CD8-positive, alpha-beta memory T cell (primary cell): ENCODE measurements around the gene ERV3-1. TPM values are rescaled to one million over a fixed set of nuclear protein-coding genes. Genes with fewer than 3 reads are reported as not detected.
"Not testable (repeated sequence)": the region's sequence is repeated elsewhere in the genome, so short reads cannot be mapped to it uniquely, and the experiment has no call there.

Source experiments
- CTCF ChIA-PET: fragments of 350-600 bp; sonication (Branson Sonifier 250); formaldehyde crosslinking; loops from one replicate; lab custom pipeline; 2021; ENCODE audit warnings: antibody characterized with exemption; lab: Charles Lee
- POLR2A ChIA-PET: fragments of 350-600 bp; sonication (Branson Sonifier 250); formaldehyde crosslinking; loops from one replicate; lab custom pipeline; 2021; ENCODE audit warnings: antibody characterized with exemption; lab: Charles Lee
- DNase-seq, 5 donors: peaks; one replicate each; pipeline versions ENCODE4 v3.0.0 to v3.0.0-alpha.2; 2020 to 2022; ENCODE audit warnings: mixed read lengths in 1 of 5
- H3K27ac ChIP-seq: one replicate; pipeline ENCODE4 v1.7.0; 2013; ENCODE audit warnings: low read depth, mild to moderate bottlenecking, low read length, moderate library complexity
- H3K27me3 ChIP-seq: 2 replicates; pipeline ENCODE4 v1.7.0; 2013; ENCODE audit warnings: low read length, mild to moderate bottlenecking; ENCODE audit not compliant: insufficient read depth, poor library complexity, severe bottlenecking
- H3K36me3 ChIP-seq: 2 replicates; pipeline ENCODE4 v1.7.0; 2013; ENCODE audit warnings: mild to moderate bottlenecking, low read length, moderate library complexity; ENCODE audit not compliant: insufficient read depth
- H3K4me1 ChIP-seq: 2 replicates; pipeline ENCODE4 v1.7.0; 2013; ENCODE audit warnings: mild to moderate bottlenecking, low read length, moderate library complexity; ENCODE audit not compliant: insufficient read depth
- H3K4me3 ChIP-seq: 2 replicates; pipeline ENCODE4 v1.7.0; 2013; ENCODE audit warnings: mild to moderate bottlenecking, low read length
- H3K9me3 ChIP-seq: 2 replicates; pipeline ENCODE4 v1.7.0; 2013; ENCODE audit warnings: mild to moderate bottlenecking, low read length
- H3K27ac Mint-ChIP-seq, 8 donors: one replicate each; pipeline ENCODE4 v1.8.0; 2020 to 2021; ENCODE audit warnings: mixed read lengths in 8 of 8, mild to moderate bottlenecking in 6 of 8, inconsistent platforms in 3 of 8, moderate library complexity in 3 of 8
- H3K27me3 Mint-ChIP-seq, 2 donors: one replicate each; pipeline ENCODE4 v1.8.0; 2020 to 2021; ENCODE audit warnings: mixed read lengths in 2 of 2, mild to moderate bottlenecking in 1 of 2, moderate library complexity in 1 of 2
- H3K36me3 Mint-ChIP-seq, 3 donors: one replicate each; pipeline ENCODE4 v1.8.0; 2020 to 2021; ENCODE audit warnings: mixed read lengths in 3 of 3, inconsistent platforms in 1 of 3, mild to moderate bottlenecking in 1 of 3
- H3K4me1 Mint-ChIP-seq, 3 donors: one replicate each; pipeline ENCODE4 v1.8.0; 2020 to 2021; ENCODE audit warnings: mixed read lengths in 3 of 3, inconsistent platforms in 1 of 3, mild to moderate bottlenecking in 1 of 3
- H3K4me3 Mint-ChIP-seq, 7 donors: one replicate each; pipeline ENCODE4 v1.8.0; 2020 to 2021; ENCODE audit warnings: mixed read lengths in 7 of 7, mild to moderate bottlenecking in 6 of 7, moderate library complexity in 4 of 7, inconsistent platforms in 2 of 7
- H3K9me3 Mint-ChIP-seq, 5 donors: one replicate each; pipeline ENCODE4 v1.8.0; 2020 to 2022; ENCODE audit warnings: mixed read lengths in 5 of 5, mild to moderate bottlenecking in 3 of 5, moderate library complexity in 2 of 5, inconsistent platforms in 1 of 5
- polyA plus RNA-seq: library from polyadenylated mRNA; unstranded; fragments of 300-500 nt; fragmentation: Illumina TruSeq; gene quantifications from one replicate; pipeline ENCODE4 v1.2.3, GENCODE V29; 2021
- total RNA-seq, 2 experiments: library from RNA; stranded (reverse); gene quantifications; one replicate each; pipeline ENCODE4 v1.2.3, GENCODE V29; 2021

ERV3-1 gene
- total and polyA plus RNA-seq, 3 experiments from 2014 or later = 6.0 to 7.2 (median 7.1) TPM

DNA sequence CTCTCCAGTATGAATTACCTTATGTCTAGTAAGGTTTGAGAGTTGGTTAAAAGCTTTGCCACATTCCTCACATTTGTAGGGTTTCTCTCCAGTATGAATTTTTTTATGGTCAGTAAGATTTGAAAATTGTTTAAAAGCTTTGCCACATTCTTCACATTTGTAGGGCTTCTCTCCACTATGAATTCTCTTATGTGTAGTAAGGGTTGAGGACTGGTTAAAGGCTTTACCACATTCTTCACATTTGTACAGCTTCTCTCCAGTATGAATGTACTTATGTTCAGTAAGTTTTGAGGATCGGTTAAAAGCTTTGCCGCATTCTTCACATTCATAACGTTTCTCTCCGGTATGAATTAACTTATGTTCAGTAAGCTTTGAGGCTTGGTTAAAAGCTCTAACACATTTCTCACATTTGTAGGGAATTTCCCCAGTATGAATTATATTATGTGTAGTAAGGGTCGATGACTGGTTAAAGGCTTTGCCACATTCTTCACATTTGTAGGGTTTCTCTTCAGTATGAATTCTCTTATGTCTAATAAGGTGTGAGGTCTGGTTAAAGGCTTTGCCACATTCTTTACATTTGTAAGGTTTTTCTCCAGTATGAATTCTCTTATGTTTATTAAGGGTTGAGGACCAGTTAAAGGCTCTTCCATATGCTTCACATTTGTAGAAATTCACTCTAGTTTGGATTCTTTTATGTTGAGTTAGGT, 27.8 kb downstream of the ERV3-1 start:
- H3K27me3 ChIP-seq = no peaks in the 10 kb centered on the region
- no peaks in the 10 kb centered on the region for H3K4me1 ChIP-seq
- no peak overlapping the region for H3K27ac ChIP-seq
- Mint-ChIP-seq H3K9me3 (peaks cover 64 to 90% (median 81%) of the 10 kb centered on the region in 5 donors), H3K4me1 (no peaks in the 10 kb centered on the region), H3K27me3 (peaks cover 0 to 4% of the 10 kb centered on the region in 2 donors), H3K27ac (no peak overlapping the region), H3K4me3 (no peak overlapping the region), H3K36me3 (peaks cover 31 to 67% (median 61%) of the 10 kb centered on the region in 3 donors)
- no peaks in the 10 kb centered on the region for H3K36me3 ChIP-seq
- H3K4me3 ChIP-seq = no peak overlapping the region
- CTCF ChIA-PET = no interaction called here
- H3K9me3 ChIP-seq = peaks cover 29% of the 10 kb centered on the region
- DNase-seq = no peak
- POLR2A ChIA-PET = no interaction called here

DNA sequence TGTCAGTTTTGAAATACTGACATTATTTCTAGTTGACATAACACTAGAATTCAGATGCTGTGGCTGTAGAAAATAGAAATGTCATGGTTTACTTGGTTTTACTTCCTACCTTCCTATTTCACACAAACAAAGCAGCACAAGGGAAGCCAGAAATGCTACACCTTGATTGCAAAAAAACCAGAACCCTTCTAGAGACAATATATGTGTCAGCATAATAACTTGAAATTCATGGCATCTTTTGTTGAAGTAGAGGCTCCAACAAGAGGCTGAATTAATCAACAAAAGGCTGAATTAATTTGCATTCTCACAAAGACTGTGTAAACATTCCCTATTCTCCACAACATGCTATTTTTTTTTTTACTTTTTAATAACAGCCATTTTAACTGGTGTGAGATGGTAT, 40.9 kb downstream of the ERV3-1 start:
- Mint-ChIP-seq H3K36me3 (peaks cover 0 to 26% (median 1%) of the 10 kb centered on the region in 3 donors), H3K4me3 (no peak overlapping the region), H3K27me3 (peaks cover 6 to 23% of the 10 kb centered on the region in 2 donors), H3K27ac (no peak overlapping the region), H3K4me1 (no peaks in the 10 kb centered on the region), H3K9me3 (peaks cover 9 to 42% (median 40%) of the 10 kb centered on the region in 5 donors)
- no peak for DNase-seq
- Histone ChIP-seq H3K36me3 (no peaks in the 10 kb centered on the region), H3K4me1 (no peaks in the 10 kb centered on the region), H3K4me3 (no peak overlapping the region), H3K27me3 (no peaks in the 10 kb centered on the region), H3K27ac (no peak overlapping the region), H3K9me3 (no peaks in the 10 kb centered on the region)
- CTCF ChIA-PET = no interaction called here
- POLR2A ChIA-PET = no interaction called here

DNA sequence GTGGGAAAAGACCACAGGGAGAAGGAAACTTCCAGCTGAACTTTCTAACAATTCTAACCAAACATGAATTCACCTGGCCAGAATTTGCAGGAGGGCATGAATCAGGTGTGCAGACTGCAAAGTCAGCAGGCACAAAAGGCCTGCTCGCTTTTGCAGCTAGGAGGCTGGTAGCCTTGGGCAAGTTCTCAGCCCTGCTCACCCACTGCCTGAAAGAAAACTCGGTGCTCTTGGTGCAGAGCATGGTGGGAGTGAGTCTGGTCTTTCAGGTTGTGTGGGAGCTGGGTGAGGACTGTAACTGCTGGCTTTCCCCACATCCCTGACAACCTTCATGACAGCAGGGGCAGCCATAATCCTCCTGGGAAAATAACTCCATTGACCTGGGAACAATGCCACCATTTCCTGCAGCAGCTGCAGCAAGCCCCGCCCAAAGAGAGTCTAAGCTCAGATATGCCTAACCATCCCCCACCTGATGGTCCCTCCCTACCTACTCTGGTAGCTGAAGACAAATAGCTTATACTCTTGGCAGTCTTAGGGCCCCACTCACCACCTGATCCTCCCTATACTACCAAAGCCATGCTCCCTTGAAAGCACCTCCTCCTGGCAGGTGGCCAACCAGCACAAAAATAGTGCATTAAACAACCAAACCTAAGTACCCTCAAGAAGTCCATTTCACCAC, 47.3 kb downstream of the ERV3-1 start:
- no peak overlapping the region for H3K27ac ChIP-seq
- Mint-ChIP-seq H3K27ac (no peak overlapping the region), H3K9me3 (peaks cover 4 to 20% (median 15%) of the 10 kb centered on the region in 5 donors), H3K27me3 (peaks cover 12 to 32% of the 10 kb centered on the region in 2 donors), H3K4me3 (no peak overlapping the region), H3K4me1 (no peaks in the 10 kb centered on the region), H3K36me3 (peaks cover 0 to 17% (median 1%) of the 10 kb centered on the region in 3 donors)
- H3K4me3 ChIP-seq = no peak overlapping the region
- no peaks in the 10 kb centered on the region for H3K9me3 ChIP-seq
- POLR2A ChIA-PET = no interaction called here
- no peaks in the 10 kb centered on the region for H3K4me1 ChIP-seq
- CTCF ChIA-PET = interaction anchor here (1.9 kb wide), 1 partner anchor 9 kb away, joined by 4 read pairs; no protein-coding TSS in a partner anchor
- DNase-seq = no peak
- H3K36me3 ChIP-seq = no peaks in the 10 kb centered on the region
- no peaks in the 10 kb centered on the region for H3K27me3 ChIP-seq

DNA sequence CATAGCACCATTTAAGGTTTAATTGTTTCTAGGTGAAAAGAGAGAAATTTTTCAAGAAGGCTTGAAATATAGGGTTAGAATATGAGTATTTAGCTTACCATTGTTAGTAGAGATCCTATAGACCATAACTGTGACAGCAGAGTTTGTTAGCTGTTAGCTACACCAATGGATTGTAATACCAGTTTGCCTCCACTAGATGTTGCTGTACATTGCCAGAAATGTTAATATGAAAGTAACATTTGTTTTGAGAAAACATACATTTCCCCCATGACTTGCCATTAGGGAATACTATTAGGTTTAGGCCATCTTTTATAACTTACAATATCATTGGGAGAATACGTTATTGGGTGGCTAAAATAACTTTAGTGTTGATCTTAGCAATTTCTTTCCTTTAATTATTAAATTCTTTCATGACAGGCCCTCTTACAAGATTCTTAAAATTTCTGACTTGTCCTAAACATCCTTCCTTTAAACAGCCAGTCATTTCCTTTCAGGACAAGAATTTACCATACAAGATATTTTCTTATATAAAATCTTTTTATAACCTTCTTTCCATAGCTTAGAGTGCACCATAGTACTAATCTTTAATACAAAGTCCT, 55.1 kb downstream of the ERV3-1 start:
- Mint-ChIP-seq H3K4me3 (no peak overlapping the region), H3K9me3 (no peaks in the 10 kb centered on the region), H3K27ac (no peak overlapping the region), H3K36me3 (no peaks in the 10 kb centered on the region), H3K27me3 (peaks cover 29 to 51% of the 10 kb centered on the region in 2 donors), H3K4me1 (peaks cover 4% of the 10 kb centered on the region in 3 donors)
- CTCF ChIA-PET = interaction anchor here (1.0 to 3.9 kb wide), 8 partner anchors 9 to 432 kb away, joined by 3 to 27 read pairs (median 5); no protein-coding TSS in a partner anchor
- Histone ChIP-seq H3K36me3 (no peaks in the 10 kb centered on the region), H3K4me3 (no peak overlapping the region), H3K4me1 (no peaks in the 10 kb centered on the region), H3K9me3 (no peaks in the 10 kb centered on the region), H3K27me3 (peaks cover 12% of the 10 kb centered on the region), H3K27ac (no peak overlapping the region)
- DNase-seq = peak in 2 of 5 donors; percentile 34 to 35
- POLR2A ChIA-PET = no interaction called here

DNA sequence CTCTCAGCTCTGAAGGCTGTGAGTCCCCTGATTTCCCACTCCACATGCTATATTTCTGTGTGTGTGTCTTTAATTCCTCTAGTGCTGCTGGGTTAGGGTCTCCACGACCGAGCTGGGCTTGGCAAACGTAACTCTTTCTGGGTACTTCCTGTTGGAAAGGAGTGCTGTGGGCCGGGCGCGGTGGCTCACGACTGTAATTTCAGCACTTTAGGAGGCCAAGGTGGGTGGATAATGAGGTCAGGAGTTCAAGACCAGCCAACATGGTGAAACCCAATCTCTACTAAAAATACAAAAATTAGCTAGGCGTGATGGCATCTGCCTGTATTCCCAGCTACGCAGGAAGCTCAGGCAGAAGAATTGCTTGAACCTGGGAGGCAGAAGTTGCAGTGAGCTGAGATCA, 55.8 kb downstream of the ERV3-1 start:
- DNase-seq, H3K4me3 Mint-ChIP-seq, H3K36me3 Mint-ChIP-seq, H3K4me3 ChIP-seq, H3K4me1 Mint-ChIP-seq, H3K9me3 Mint-ChIP-seq, H3K36me3 ChIP-seq, POLR2A ChIA-PET, H3K4me1 ChIP-seq, H3K27ac ChIP-seq, H3K27ac Mint-ChIP-seq, H3K9me3 ChIP-seq: not testable (repeated sequence)
- H3K27me3 ChIP-seq = peaks cover 13% of the 10 kb centered on the region
- H3K27me3 Mint-ChIP-seq = peaks cover 34 to 57% of the 10 kb centered on the region in 2 donors
- CTCF ChIA-PET = interaction anchor here (0.9 to 3.9 kb wide), 8 partner anchors 8 to 358 kb away, joined by 3 to 27 read pairs (median 5); no protein-coding TSS in a partner anchor

DNA sequence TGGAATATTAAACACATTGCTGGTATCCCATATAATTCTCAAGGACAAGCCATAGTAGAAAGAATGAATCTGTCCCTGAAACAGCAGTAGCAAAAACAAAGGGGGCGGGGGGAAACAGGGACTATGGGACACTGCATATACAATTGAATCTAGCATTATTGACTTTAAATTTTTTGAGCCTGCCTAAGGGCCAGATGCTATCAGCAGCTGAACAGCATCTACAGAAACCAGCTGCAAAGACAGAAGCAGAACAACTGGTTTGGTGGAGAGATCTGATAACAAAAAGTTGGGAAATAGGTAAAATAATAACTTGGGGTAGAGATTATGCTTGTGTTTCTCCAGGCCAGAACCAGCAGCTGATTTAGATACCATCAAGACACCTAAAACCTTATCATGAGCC, 57.7 kb downstream of the ERV3-1 start:
- H3K27me3 Mint-ChIP-seq = peaks cover 42 to 66% of the 10 kb centered on the region in 2 donors
- H3K27ac ChIP-seq, H3K9me3 ChIP-seq, DNase-seq, H3K27ac Mint-ChIP-seq, H3K36me3 Mint-ChIP-seq, H3K4me1 Mint-ChIP-seq, H3K4me3 ChIP-seq, H3K9me3 Mint-ChIP-seq, H3K36me3 ChIP-seq, POLR2A ChIA-PET, H3K4me3 Mint-ChIP-seq, H3K4me1 ChIP-seq: not testable (repeated sequence)
- CTCF ChIA-PET = interaction anchor here (1.3 kb wide), 1 partner anchor 12 kb away, joined by 4 read pairs; no protein-coding TSS in a partner anchor
- peaks cover 15% of the 10 kb centered on the region for H3K27me3 ChIP-seq

DNA sequence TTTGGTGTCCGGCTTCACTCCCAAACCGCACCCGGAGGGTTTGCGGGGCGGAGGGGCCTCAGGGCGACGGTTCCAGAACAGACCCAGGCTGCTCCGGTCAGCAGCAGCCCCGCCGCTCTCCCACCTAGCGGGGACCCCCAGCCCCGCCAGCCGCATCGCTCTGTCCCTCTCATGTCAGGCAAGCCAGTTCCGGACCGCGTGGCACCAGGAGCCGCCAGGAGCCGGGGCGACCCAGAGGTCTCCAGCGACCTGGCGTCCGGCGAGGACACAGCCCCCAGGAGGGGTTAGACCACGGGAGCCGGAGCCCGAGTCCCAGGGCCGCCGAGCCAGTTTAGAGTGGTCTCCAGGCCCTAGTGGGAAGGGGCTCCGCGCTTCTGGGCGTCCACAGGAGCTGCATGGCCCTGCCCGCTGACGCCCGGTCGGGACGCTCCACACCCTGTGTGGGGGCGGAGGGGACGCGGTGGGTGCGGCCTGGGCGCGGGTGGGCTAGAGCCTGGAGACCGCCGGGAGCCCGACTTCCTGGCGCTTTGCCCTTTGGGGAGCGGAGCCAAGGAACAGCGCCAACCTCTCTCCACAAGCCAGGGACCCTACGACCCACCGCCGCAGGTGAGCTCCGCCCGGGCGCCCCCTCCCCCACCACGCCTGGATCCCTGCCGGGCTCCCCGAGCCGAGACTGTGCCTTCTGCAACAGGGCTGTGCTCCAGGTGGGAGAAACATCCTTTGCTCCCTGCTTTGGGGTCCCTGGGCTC, 59.1 kb downstream of the ERV3-1 start:
- peaks cover 15% of the 10 kb centered on the region for H3K27me3 ChIP-seq
- Mint-ChIP-seq H3K27ac (peak overlapping the region in 1 of 8 donors; percentile 50), H3K4me1 (peaks cover 4% of the 10 kb centered on the region in 3 donors), H3K36me3 (no peaks in the 10 kb centered on the region), H3K27me3 (peaks cover 42 to 65% of the 10 kb centered on the region in 2 donors), H3K4me3 (peak overlapping the region in 2 of 7 donors; percentile 3 to 6), H3K9me3 (no peaks in the 10 kb centered on the region)
- H3K36me3 ChIP-seq = no peaks in the 10 kb centered on the region
- CTCF ChIA-PET = no interaction called here
- POLR2A ChIA-PET = no interaction called here
- H3K4me1 ChIP-seq = no peaks in the 10 kb centered on the region
- no peak overlapping the region for H3K4me3 ChIP-seq
- no peak overlapping the region for H3K27ac ChIP-seq
- no peak for DNase-seq
- no peaks in the 10 kb centered on the region for H3K9me3 ChIP-seq
